ENCODE results near the gene WFIKKN1. TPM values are rescaled to one million over a fixed set of nuclear protein-coding genes. Genes with fewer than 3 reads are reported as not detected.

The WFIKKN1 gene
- total and polyA plus RNA-seq, 11 donors, result 0.15 to 1.1 (median 0.29) TPM

- no peak for DNase-seq
- no peak overlapping the region for H3K27ac ChIP-seq
- no peaks in the 10 kb centered on the region for H3K9me3 ChIP-seq
- peaks cover 0 to 39% (median 10%) of the 10 kb centered on the region in 9 donors for H3K36me3 ChIP-seq
- 94 to 96% (median 95%) methylated on average over 7 to 37 of the region's 37 CpGs for WGBS, 4 donors
- no peaks in the 10 kb centered on the region for H3K27me3 ChIP-seq
- H3K4me3 ChIP-seq, result no peak overlapping the region
- TF ChIP-seq, protein P1, sequence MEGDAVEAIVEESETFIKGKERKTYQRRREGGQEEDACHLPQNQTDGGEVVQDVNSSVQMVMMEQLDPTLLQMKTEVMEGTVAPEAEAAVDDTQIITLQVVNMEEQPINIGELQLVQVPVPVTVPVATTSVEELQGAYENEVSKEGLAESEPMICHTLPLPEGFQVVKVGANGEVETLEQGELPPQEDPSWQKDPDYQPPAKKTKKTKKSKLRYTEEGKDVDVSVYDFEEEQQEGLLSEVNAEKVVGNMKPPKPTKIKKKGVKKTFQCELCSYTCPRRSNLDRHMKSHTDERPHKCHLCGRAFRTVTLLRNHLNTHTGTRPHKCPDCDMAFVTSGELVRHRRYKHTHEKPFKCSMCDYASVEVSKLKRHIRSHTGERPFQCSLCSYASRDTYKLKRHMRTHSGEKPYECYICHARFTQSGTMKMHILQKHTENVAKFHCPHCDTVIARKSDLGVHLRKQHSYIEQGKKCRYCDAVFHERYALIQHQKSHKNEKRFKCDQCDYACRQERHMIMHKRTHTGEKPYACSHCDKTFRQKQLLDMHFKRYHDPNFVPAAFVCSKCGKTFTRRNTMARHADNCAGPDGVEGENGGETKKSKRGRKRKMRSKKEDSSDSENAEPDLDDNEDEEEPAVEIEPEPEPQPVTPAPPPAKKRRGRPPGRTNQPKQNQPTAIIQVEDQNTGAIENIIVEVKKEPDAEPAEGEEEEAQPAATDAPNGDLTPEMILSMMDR (IDR thresholded peaks at IDR 0.05), result no peak
- TF ChIP-seq POLR2A (IDR thresholded peaks at IDR 0.05), result no peak
- H3K4me1 ChIP-seq, result peaks cover 0 to 14% (median 10%) of the 10 kb centered on the region in 12 donors
- no peak for ATAC-seq
- intact Hi-C loops (cut with DNase I), result loop anchor here in 3 of 10 donors (5.0 kb wide), 2 partner anchors 33 to 48 kb away; partner anchors contain the start of gene RAB40C (in 2 of the 3)
Measured at GRCh38 chr16:625117-625976, 5.4 kb upstream of the WFIKKN1 start.

DNA sequence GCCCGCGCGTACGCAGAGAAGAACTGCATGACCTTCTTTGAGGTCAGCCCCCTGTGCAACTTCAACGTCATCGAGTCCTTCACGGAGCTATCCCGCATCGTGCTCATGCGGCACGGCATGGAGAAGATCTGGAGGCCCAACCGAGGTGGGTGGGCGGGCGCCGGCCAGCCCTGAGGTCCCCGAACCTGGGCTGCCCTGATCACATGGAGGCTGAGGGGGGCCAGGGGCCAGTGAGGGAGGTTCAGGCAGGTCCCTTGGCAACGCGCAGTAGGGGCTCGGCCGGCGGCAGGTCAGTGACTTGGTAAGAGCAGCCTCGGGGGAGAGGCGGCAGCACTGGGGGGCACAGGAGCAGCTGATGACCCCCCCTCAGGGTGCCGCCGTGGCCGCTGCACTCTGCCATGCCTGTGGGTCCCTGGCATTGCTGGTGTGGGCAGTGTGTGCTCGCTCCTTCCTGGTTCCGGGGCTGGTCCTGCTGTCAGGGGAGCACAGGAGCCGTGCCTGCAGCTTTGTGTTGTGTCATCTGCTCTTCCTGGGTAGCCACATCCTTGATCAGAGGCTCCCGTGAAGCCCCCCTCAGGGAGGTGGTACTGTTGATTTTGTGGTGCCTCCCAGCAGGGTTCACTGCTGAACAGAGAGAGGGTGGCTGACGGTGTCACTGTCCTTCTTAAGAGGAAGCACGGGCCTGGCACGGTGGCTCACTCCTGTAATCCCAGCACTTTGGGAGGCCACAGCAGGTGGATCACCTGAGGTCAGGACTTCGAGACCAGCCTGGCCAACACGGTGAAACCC is 4.6 kb upstream of the WFIKKN1 start:
- WGBS, 4 donors, result 93 to 97% (median 95%) methylated on average over 27 to 35 of the region's 35 CpGs
- Histone ChIP-seq H3K4me3 (no peak overlapping the region), H3K27me3 (no peaks in the 10 kb centered on the region), H3K4me1 (peaks cover 0 to 23% (median 19%) of the 10 kb centered on the region in 12 donors), H3K27ac (peak overlapping the region in 1 of 12 donors; percentile 57), H3K36me3 (peaks cover 0 to 39% (median 10%) of the 10 kb centered on the region in 9 donors), H3K9me3 (no peaks in the 10 kb centered on the region)
- no peak for TF ChIP-seq POLR2A (IDR thresholded peaks at IDR 0.05)
- TF ChIP-seq, protein P1 (IDR thresholded peaks at IDR 0.05), result no peak
- no peak for ATAC-seq
- DNase-seq, result peak in 1 of 5 donors; percentile 23
- intact Hi-C loops (cut with DNase I), result loop anchor here in 3 of 10 donors (5.0 kb wide), 2 partner anchors 34 to 49 kb away; partner anchors contain the start of gene RAB40C (in 2 of the 3)

GRCh38 chr16:626787-627453 is 3.9 kb upstream of the WFIKKN1 start:
- Histone ChIP-seq H3K36me3 (peaks cover 0 to 39% (median 10%) of the 10 kb centered on the region in 9 donors), H3K4me1 (peaks cover 0 to 25% (median 21%) of the 10 kb centered on the region in 12 donors), H3K27me3 (no peaks in the 10 kb centered on the region), H3K27ac (peak overlapping the region in 1 of 12 donors; percentile 57), H3K4me3 (no peak overlapping the region), H3K9me3 (no peaks in the 10 kb centered on the region)
- no peak for ATAC-seq
- 93 to 96% (median 93%) methylated on average over 27 to 29 of the region's 29 CpGs for WGBS, 4 donors
- intact Hi-C loops (cut with DNase I), result loop anchor here in 3 of 10 donors (5.0 kb wide), 2 partner anchors 35 to 50 kb away; partner anchors contain the start of gene RAB40C (in 2 of the 3)
- TF ChIP-seq POLR2A (IDR thresholded peaks at IDR 0.05), result no peak
- TF ChIP-seq, protein P1 (IDR thresholded peaks at IDR 0.05), result no peak
- peak in 1 of 5 donors; percentile 26 for DNase-seq
